ENCODE data around the gene METRN.

GRCh38 chr16:698911-699671 is 15.8 kb upstream of the METRN start:
- TF ChIP-seq, protein P1, sequence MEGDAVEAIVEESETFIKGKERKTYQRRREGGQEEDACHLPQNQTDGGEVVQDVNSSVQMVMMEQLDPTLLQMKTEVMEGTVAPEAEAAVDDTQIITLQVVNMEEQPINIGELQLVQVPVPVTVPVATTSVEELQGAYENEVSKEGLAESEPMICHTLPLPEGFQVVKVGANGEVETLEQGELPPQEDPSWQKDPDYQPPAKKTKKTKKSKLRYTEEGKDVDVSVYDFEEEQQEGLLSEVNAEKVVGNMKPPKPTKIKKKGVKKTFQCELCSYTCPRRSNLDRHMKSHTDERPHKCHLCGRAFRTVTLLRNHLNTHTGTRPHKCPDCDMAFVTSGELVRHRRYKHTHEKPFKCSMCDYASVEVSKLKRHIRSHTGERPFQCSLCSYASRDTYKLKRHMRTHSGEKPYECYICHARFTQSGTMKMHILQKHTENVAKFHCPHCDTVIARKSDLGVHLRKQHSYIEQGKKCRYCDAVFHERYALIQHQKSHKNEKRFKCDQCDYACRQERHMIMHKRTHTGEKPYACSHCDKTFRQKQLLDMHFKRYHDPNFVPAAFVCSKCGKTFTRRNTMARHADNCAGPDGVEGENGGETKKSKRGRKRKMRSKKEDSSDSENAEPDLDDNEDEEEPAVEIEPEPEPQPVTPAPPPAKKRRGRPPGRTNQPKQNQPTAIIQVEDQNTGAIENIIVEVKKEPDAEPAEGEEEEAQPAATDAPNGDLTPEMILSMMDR (conservative IDR thresholded peaks at IDR 0.05 in 1 of 2, IDR thresholded peaks at IDR 0.05 in 1 of 2; ENCODE audit: low read depth in 1 of 2, low read length in 2 of 2) = no peak
- no peak for TF ChIP-seq EZH2 (IDR thresholded peaks at IDR 0.05; ENCODE audit: low read length, missing control alignments)

Measured in fibroblast of lung (primary cell).